GM12878 (cell line): Measurements from ENCODE around the gene ITGAV. TPM values are rescaled to one million over a fixed set of nuclear protein-coding genes. Genes with fewer than 3 reads are reported as not detected.

Experiments used
- ATAC-seq: fragments of 200-7000 bp; cut with Tn5 transposase; 3 replicates; pipeline ENCODE4 v1.9.1; 2020; ENCODE audit warnings: mild to moderate bottlenecking, moderate library complexity
- BruUV-seq: library from RNA; stranded (reverse); fragments of 400-500 nt; replicated peaks from 2 replicates; lab custom pipeline; 2021; lab: Mats Ljungman, UMichigan
- CTCF ChIA-PET: fragments of 300-600 bp; sonication (Branson Sonifier 250); formaldehyde crosslinking; extraction: SDS; loops from one replicate; lab custom pipeline; 2021; ENCODE audit warnings: inconsistent platforms; lab: Yijun Ruan, JAX
- POLR2A ChIA-PET: fragments of 350-600 bp; formaldehyde crosslinking; extraction: SDS; loops from one replicate; lab custom pipeline; 2021; ENCODE audit warnings: inconsistent platforms; lab: Charles Lee
- RAD21 ChIA-PET: fragments of 300-600 bp; sonication (Branson Sonifier 250); formaldehyde crosslinking; loops from one replicate; lab custom pipeline; 2023; ENCODE audit warnings: antibody characterized with exemption; ENCODE audit not compliant: unreplicated experiment; lab: Charles Lee
- SMC1A ChIA-PET: fragments of 300-600 bp; sonication (Branson Sonifier 250); formaldehyde crosslinking; loops from one replicate; lab custom pipeline; 2023; ENCODE audit not compliant: unreplicated experiment, uncharacterized antibody; lab: Charles Lee
- DNase-seq: peaks from one replicate; pipeline ENCODE4 v3.0.0-alpha.2; 2011; ENCODE audit warnings: low read depth, low spot score
- FAIRE-seq: peaks from 3 replicates; lab custom pipeline; 2011; peaks lifted over from hg19 to GRCh38; lab: Jason Lieb, UNC
- H2AFZ ChIP-seq: 2 replicates; pipeline ENCODE4 v1.6.0; 2011; ENCODE audit warnings: low read depth, low read length, control low read depth; ENCODE audit not compliant: control insufficient read depth
- H3K27ac ChIP-seq: 2 replicates; pipeline ENCODE4 v1.5.1; 2011; ENCODE audit warnings: control low read depth; ENCODE audit not compliant: control insufficient read depth, insufficient read depth
- H3K27me3 ChIP-seq, 2 experiments: replicated peaks in 1 of 2; 2 replicates each; pipeline versions ENCODE4 v1.6.0 to v1.6.1; 2011; ENCODE audit warnings: low read length in 1 of 2; ENCODE audit not compliant: control insufficient read depth in 2 of 2, insufficient read depth in 2 of 2
- H3K36me3 ChIP-seq, 2 experiments: 2 replicates each; pipeline ENCODE4 v1.5.1; 2011; ENCODE audit warnings: low read length in 1 of 2; ENCODE audit not compliant: control insufficient read depth in 2 of 2, insufficient read depth in 2 of 2
- H3K4me1 ChIP-seq: 2 replicates; pipeline ENCODE4 v1.6.1; 2011; ENCODE audit warnings: mild to moderate bottlenecking, low read length, moderate library complexity, mixed read lengths; ENCODE audit not compliant: control insufficient read depth, insufficient read depth
- H3K4me2 ChIP-seq: 2 replicates; pipeline ENCODE4 v1.6.0; 2011; ENCODE audit warnings: control low read depth; ENCODE audit not compliant: control insufficient read depth, insufficient read depth
- H3K4me3 ChIP-seq: fragments of 200-600 bp; sonication (generic); 2 replicates; pipeline ENCODE4 v1.5.1; 2016
- H3K79me2 ChIP-seq: 2 replicates; pipeline ENCODE4 v1.6.0; 2011; ENCODE audit warnings: low read length; ENCODE audit not compliant: control insufficient read depth, insufficient read depth
- H3K9ac ChIP-seq: 2 replicates; pipeline ENCODE4 v1.8.0; 2011; ENCODE audit warnings: low read length, control low read depth, mixed read lengths; ENCODE audit not compliant: control insufficient read depth, insufficient read depth
- H3K9me3 ChIP-seq: replicated peaks from 3 replicates; pipeline ENCODE4 v1.5.1; 2011; ENCODE audit warnings: mild to moderate bottlenecking, low read length; ENCODE audit not compliant: control insufficient read depth, insufficient read depth
- H4K20me1 ChIP-seq: 2 replicates; pipeline ENCODE4 v1.6.0; 2011; ENCODE audit not compliant: control insufficient read depth, insufficient read depth
- NFXL1 ChIP-seq: fragments of 450-650 bp; IDR thresholded peaks from 2 replicates; pipeline ENCODE4 v1.6.1; 2017; ENCODE audit warnings: antibody characterized with exemption, mild to moderate bottlenecking, borderline replicate concordance
- STAT3 ChIP-seq: IDR thresholded peaks from 2 replicates; pipeline ENCODE4 v1.6.1; 2011; ENCODE audit warnings: low read depth, low read length, improper control_type of control experiment
- ZNF24 ChIP-seq: fragments of 450-650 bp; IDR thresholded peaks from 2 replicates; pipeline ENCODE4 v1.6.1; 2017; ENCODE audit warnings: antibody characterized with exemption, mild to moderate bottlenecking
- WGBS: methylation state at CpG from one replicate; pipeline ENCODE4 v1.1.6; 2016; ENCODE audit warnings: low lambda C conversion rate; ENCODE audit not compliant: insufficient replicate concordance, insufficient coverage; ENCODE audit errors: missing lambda C conversion rate; 5-methylcytosine and 5-hydroxymethylcytosine counted together
- in situ Hi-C: fragments of 300-500 bp; cut with MboI; formaldehyde crosslinking; loops from 9 replicates; pipeline ENCODE4 v1.14.3; 2018; ENCODE audit warnings: mixed read lengths
- intact Hi-C: fragments of 100-400 bp; cut with micrococcal nuclease; formaldehyde crosslinking; loops from one replicate; pipeline ENCODE4 v1.14.2; 2022; ENCODE audit not compliant: unreplicated experiment
- polyA plus RNA-seq, 11 experiments: library from polyadenylated mRNA; depleted of rRNA in 4 of 11; unstranded in 6 of 11; stranded (reverse) in 5 of 11; fragments of >200 nt; fragmentation: Nextera tagmentation in 4 of 11; fragmentation: Illumina TruSeq in 1 of 11; extraction: Ambion mirVana in 4 of 11; extraction: Trizol in 1 of 11; gene quantifications; 1 replicate in 1 of 11; 2 replicates in 10 of 11; pipeline versions ENCODE4 v1.2.1 to v1.2.3, GENCODE V29; 2011 to 2016; ENCODE audit warnings: inconsistent platforms in 2 of 11, missing spikeins in 2 of 11, low read depth in 1 of 11
- total RNA-seq, 4 experiments: library from RNA; depleted of rRNA in 3 of 4; stranded (reverse); fragments of >200 nt in 3 of 4; fragmentation: Illumina TruSeq in 1 of 4; extraction: Trizol in 1 of 4; gene quantifications; 2 replicates each; pipeline versions ENCODE4 v1.2.1 to v1.2.3, GENCODE V29; 2013 to 2021

ITGAV gene
- total and polyA plus RNA-seq, 10 of the 15 experiments (the other 5 are each of a cell fraction or from before 2014, with no cell fraction given): 2.1 to 10.8 (median 6.1) TPM

DNA sequence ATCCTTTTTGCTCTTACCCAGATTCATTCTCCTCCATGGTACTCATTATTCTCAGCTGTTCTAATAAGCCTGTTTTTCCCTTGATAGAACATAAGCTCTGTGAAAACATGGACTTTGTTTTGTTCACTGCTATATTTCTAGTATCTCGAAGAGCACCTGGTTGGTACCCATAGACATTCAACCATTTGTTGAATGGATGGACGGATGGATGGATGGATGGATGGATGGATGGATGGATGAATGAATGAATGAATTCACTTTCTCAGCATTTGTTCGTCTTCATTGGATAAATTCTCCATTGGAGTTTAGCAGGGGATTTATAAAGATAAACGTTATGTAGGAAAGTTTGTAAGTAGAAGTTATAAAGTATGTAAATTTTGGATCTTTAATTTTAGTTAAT lies 106.9 kb downstream of the ITGAV start:
- H3K27ac ChIP-seq: no peak overlapping the region
- WGBS: 11% methylated on average over 4 of the region's 4 CpGs
- no TSS peak for BruUV-seq
- H3K4me2 ChIP-seq: no peak overlapping the region
- no peak for ATAC-seq
- H3K27me3 ChIP-seq: no peaks in the 10 kb centered on the region
- ChIA-PET CTCF (interaction anchor here (1.2 to 2.5 kb wide), 3 partner anchors 10 to 55 kb away, joined by 6 to 10 read pairs (median 9); no protein-coding TSS in a partner anchor), POLR2A (interaction anchor here (1.0 kb wide), 1 partner anchor 43 kb away, joined by 3 read pairs; no protein-coding TSS in a partner anchor), RAD21 (interaction anchor here (1.6 kb wide), 1 partner anchor 14 kb away, joined by 3 read pairs; no protein-coding TSS in a partner anchor), SMC1A (interaction anchor here (0.6 to 2.2 kb wide), 7 partner anchors 11 to 193 kb away, joined by 3 to 8 read pairs (median 4); no protein-coding TSS in a partner anchor)
- DNase-seq: no peak
- no peak for FAIRE-seq
- H4K20me1 ChIP-seq: no peaks in the 10 kb centered on the region
- in situ Hi-C loops: no loop called here
- no peak overlapping the region for H3K4me3 ChIP-seq
- no peaks in the 10 kb centered on the region for H3K9me3 ChIP-seq
- intact Hi-C loops: no loop called here
- H3K79me2 ChIP-seq: no peaks in the 10 kb centered on the region
- TF ChIP-seq STAT3 (no peak), ZNF24 (peak; percentile 80)
- no peaks in the 10 kb centered on the region for H3K4me1 ChIP-seq
- H3K36me3 ChIP-seq: no peaks in the 10 kb centered on the region
- H2AFZ ChIP-seq: no peak overlapping the region
- no peak overlapping the region for H3K9ac ChIP-seq

DNA sequence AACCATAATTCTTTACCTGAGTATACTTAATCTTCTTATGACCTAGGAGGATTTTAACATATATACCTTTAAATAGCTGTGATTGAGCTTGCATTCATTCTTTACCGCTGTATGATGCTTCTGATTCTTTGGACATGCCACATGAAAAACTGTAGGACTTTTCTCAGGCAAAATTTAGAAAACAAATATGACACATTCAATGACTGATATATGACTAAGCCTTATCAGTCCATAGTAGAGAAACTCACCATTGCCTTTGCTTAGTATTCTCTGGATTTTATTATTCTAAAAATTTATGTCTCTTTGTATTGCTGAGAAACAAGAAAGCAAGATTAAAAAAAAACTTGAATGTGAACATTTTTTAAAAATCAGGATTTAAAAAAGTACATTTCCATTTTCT lies 107.7 kb downstream of the ITGAV start:
- ChIA-PET SMC1A (interaction anchor here (0.6 to 1.7 kb wide), 11 partner anchors 10 to 206 kb away, joined by 3 to 4 read pairs (median 4); no protein-coding TSS in a partner anchor), RAD21 (interaction anchor here (0.9 to 1.6 kb wide), 5 partner anchors 15 to 75 kb away, joined by 3 to 4 read pairs (median 3); no protein-coding TSS in a partner anchor), POLR2A (interaction anchor here (0.6 to 1.2 kb wide), 3 partner anchors 20 to 128 kb away, joined by 3 to 4 read pairs (median 3); no protein-coding TSS in a partner anchor), CTCF (interaction anchor here (0.8 to 2.5 kb wide), 5 partner anchors 9 to 85 kb away, joined by 3 to 10 read pairs (median 6); no protein-coding TSS in a partner anchor)
- DNase-seq: no peak
- intact Hi-C loops (no loop called here), in situ Hi-C loops (no loop called here)
- H3K9me3 ChIP-seq: no peaks in the 10 kb centered on the region
- H3K36me3 ChIP-seq: no peaks in the 10 kb centered on the region
- H3K79me2 ChIP-seq: no peaks in the 10 kb centered on the region
- H3K27ac ChIP-seq: no peak overlapping the region
- H3K4me2 ChIP-seq: no peak overlapping the region
- 88% methylated on average over 1 of the region's 1 CpG for WGBS
- no peak for FAIRE-seq
- no peaks in the 10 kb centered on the region for H3K4me1 ChIP-seq
- H4K20me1 ChIP-seq: no peaks in the 10 kb centered on the region
- no peak for TF ChIP-seq NFXL1
- TF ChIP-seq ZNF24: 0 out of 2 replicates have a peak, but pooled peaks have one; percentile 30
- no peaks in the 10 kb centered on the region for H3K27me3 ChIP-seq
- H3K9ac ChIP-seq: no peak overlapping the region
- ATAC-seq: no peak
- no peak overlapping the region for H3K4me3 ChIP-seq
- no peak overlapping the region for H2AFZ ChIP-seq
- no TSS peak for BruUV-seq
